Lower leg skin (tissue), 3 donors: ENCODE data around the gene CRYAB.

ENCODE experiments used
- CTCF ChIP-seq, 3 donors: fragments of 450-650 bp; IDR thresholded peaks; one replicate each; pipeline ENCODE4 v1.5.1; 2016; ENCODE audit warnings: antibody characterized with exemption in 3 of 3, mild to moderate bottlenecking in 3 of 3, moderate library complexity in 2 of 3
- POLR2A ChIP-seq, 2 donors: fragments of 450-650 bp; IDR thresholded peaks; one replicate each; pipeline ENCODE4 v1.6.1; 2016 to 2017; ENCODE audit warnings: antibody characterized with exemption in 2 of 2, mild to moderate bottlenecking in 1 of 2, moderate library complexity in 1 of 2

- TF ChIP-seq POLR2A (IDR thresholded peaks at IDR 0.05) (no peak), CTCF (IDR thresholded peaks at IDR 0.05) (no peak)
These were observed 38.2 kb upstream of the CRYAB start for GRCh38 chr11:111949519-111950426.
